AG09309 (cell line): ENCODE measurements around the gene FGF23.
"Not testable (repeated sequence)": the region's sequence is repeated elsewhere in the genome, so short reads cannot be mapped to it uniquely, and the experiment has no call there.

Experiments
- DNase-seq: peaks from one replicate; pipeline ENCODE4 v3.0.0-alpha.2; 2010; ENCODE audit warnings: low read depth
- H3K4me3 ChIP-seq: 2 replicates; pipeline ENCODE4 v1.5.1; 2011; ENCODE audit warnings: mild to moderate bottlenecking, low read depth, low read length, moderate library complexity; ENCODE audit not compliant: control insufficient read depth
- TF ChIP-seq, protein P1 (sequence below): IDR thresholded peaks from 2 replicates; pipeline ENCODE4 v1.5.1; 2011; ENCODE audit warnings: mild to moderate bottlenecking, low read depth, low read length, inconsistent platforms; ENCODE audit not compliant: insufficient read depth, control insufficient read depth; ENCODE audit errors: missing control alignments

Gene FGF23

DNA sequence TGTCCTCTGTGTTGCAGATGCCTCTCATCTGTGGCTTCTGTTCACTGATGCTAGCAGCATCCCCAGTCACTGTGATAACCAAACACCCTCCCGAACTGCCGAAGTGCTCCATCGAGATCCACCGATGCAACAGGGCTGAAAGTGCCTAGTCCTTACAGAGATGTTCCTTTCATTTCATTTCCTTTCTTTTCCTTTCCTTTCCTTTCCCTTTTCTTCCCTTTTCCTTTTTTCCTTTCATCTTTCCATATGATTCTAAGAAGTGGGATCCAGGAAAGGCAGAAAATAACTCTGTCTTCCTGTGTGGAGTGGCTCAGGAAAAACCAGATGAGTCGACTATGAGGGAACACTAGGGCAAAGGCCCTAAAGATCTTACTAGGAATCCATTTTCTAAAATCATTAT, 39.4 kb upstream of the FGF23 start:
- DNase-seq = no peak
- TF ChIP-seq, protein P1, sequence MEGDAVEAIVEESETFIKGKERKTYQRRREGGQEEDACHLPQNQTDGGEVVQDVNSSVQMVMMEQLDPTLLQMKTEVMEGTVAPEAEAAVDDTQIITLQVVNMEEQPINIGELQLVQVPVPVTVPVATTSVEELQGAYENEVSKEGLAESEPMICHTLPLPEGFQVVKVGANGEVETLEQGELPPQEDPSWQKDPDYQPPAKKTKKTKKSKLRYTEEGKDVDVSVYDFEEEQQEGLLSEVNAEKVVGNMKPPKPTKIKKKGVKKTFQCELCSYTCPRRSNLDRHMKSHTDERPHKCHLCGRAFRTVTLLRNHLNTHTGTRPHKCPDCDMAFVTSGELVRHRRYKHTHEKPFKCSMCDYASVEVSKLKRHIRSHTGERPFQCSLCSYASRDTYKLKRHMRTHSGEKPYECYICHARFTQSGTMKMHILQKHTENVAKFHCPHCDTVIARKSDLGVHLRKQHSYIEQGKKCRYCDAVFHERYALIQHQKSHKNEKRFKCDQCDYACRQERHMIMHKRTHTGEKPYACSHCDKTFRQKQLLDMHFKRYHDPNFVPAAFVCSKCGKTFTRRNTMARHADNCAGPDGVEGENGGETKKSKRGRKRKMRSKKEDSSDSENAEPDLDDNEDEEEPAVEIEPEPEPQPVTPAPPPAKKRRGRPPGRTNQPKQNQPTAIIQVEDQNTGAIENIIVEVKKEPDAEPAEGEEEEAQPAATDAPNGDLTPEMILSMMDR = no peak
- H3K4me3 ChIP-seq = no peak overlapping the region

DNA sequence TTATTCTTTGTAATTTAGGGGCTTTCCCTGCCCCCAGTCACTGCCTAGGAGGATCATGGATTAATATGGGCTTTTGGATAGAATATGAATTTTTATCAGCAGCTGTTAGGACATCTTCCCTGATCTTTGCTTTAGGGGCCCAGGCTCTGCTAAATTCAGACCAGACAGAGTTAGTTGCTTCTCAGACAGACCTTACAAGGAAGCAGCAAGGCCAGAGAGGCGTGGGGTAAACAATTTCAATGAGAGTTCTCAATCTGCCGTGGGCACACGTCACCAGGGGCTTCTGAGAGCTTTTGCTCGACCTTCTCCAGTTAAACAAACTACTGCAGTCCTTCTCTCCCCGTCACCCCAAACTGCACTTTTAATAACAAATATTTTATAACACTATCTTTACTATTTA, 38.4 kb upstream of the FGF23 start:
- TF ChIP-seq, protein P1 = no peak
- no peak overlapping the region for H3K4me3 ChIP-seq
- no peak for DNase-seq

DNA sequence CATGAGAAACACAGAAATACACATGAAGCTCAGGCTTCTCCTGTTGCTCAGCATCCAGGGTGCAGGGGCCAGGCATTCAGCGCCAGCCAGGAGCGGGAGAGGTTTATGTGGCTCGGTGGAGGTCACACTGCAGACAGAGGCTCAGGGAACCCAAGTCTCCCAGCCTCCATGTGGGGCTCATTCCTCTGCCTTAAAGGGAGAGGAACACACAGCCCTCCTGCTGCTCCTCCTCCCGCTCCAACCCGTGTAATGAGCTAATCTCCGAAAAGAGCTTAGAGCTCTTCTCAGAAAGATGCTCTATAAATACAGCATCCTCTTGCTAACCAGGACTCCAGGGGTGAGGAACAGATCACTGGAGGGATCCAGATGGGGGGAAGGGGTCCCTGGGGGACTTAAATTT, 37.9 kb upstream of the FGF23 start:
- TF ChIP-seq, protein P1 = no peak
- no peak overlapping the region for H3K4me3 ChIP-seq
- DNase-seq = no peak

DNA sequence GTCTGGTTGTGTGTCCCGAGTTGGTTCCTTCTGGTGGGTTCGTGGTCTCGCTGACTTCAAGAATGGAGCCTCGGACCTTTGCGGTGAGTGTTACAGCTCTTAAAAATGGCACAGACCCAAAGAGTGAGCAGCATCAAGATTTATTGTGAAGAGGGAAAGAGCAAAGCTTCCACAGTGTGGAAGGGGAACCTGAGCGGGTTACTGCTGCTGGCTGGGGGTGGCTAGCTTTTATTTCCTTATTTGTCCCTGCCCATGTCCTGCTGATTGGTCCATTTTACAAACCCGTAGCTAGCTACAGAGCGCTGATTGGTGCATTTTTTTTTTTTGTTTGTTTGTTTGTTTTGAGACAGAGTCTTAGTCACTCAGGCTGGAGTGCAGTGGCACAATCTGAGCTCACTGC, 36.8 kb upstream of the FGF23 start:
- TF ChIP-seq, protein P1 = no peak
- no peak overlapping the region for H3K4me3 ChIP-seq
- no peak for DNase-seq

DNA sequence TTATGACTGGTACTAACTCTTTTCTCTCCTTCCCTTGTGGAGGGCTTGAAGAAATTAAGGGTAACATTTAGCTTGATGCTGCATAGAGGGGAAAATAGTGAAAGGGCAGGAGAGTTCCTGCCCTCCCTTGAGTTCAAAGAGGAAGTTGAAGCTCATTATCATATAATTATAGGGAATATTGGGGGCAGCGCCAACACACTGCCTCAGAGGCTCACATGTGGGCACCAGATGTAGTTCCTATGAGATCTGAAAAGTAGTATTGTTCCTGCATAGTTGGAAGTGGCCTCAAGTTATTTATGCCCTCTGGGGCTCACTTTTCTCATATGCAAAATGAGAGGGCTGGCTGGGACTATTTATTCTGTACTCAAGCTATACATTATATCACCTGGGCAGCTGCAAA, 33.0 kb upstream of the FGF23 start:
- DNase-seq = no peak
- H3K4me3 ChIP-seq = no peak overlapping the region
- TF ChIP-seq, protein P1 = no peak

DNA sequence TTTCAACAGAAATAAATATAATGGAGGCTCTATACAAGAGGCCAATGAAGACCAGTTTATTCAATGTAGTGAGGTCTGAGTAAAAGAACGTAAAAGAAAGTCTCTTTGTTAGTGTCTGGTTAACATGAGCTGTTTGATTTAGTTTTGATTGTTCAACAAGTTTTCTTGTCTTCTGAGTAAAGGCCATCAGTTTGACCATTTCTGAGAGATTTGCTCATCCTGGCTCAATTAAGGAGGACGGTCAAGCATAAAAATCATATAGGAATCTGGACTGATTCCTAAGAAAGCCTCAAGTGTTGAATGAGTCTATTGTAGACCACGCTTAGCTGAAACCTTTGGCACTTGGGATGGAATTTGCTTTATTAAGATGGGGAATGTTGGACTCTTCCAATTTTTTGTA, 32.5 kb upstream of the FGF23 start:
- DNase-seq = no peak
- TF ChIP-seq, protein P1 = no peak
- no peak overlapping the region for H3K4me3 ChIP-seq

DNA sequence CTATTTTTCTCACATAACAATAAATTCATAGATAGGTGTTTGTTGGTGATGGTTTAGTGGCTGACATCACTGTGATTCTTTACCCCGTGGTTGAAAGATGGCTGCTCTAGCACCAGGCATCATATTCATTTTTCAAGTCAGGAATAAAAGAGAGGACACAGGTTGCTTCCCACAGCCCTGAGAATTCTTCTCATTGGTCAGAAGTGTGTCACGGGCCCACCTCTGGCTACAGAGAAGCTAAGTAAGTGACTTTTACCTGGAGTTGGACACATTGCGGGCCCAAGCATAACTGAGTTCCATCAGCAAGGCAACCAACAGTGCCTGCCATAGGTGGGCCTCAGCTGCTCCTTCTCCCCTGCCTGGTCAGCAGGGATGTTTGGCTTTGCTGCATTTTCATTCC, 27.6 kb upstream of the FGF23 start:
- DNase-seq = no peak
- TF ChIP-seq, protein P1 = no peak
- H3K4me3 ChIP-seq = no peak overlapping the region

DNA sequence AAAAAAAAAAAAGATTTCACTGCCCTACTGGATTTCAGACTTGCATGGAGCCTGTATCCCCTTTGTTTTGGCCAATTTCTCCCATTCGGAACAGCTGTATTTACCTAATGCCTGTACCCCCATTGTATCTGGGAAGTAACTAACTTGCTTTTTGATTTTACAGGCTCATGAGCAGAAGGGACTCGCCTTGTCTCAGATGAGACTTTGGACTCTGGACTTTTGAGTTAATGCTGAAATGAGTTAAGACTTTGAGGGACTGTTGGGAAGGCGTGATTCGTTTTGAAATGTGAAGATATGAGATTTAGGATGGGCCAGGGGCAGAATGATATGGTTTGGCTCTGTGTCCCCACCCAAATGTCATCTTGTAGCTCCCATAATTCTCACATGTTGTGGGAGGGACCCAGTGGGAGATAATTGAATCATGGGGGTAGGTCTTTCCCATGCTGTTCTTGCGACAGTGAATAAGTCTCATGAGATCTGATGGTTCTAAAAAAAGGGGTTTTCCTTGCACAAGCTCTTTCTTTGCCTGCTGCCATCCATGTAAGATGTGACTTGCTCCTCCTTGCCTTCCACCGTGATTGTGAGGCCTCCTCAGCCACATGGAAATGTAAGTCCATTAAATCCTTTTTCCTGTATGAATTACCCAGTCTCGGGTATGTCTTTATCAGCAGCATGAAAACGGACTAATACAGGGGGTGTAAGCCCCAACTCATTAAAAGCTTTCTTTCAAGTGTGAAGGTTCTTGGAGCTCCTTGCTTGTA, 25.5 kb upstream of the FGF23 start:
- not testable (repeated sequence) for H3K4me3 ChIP-seq, DNase-seq
